ENCODE measurements around the gene ARL11. TPM values are rescaled to one million over a fixed set of nuclear protein-coding genes. Genes with fewer than 3 reads are reported as not detected.
A peak's percentile ranks its signal among the peaks of the same experiment; 100 is the strongest.

Gene ARL11
- total RNA-seq, 2 donors from 2014 or later = 0.22 TPM; not detected in 1

- Mint-ChIP-seq H3K4me1 (peaks cover 6% of the 10 kb centered on the region), H3K27ac (peak overlapping the region; percentile 49), H3K4me3 (no peak overlapping the region), H3K36me3 (ENCODE audit: low read depth) (no peaks in the 10 kb centered on the region), H3K27me3 (no peaks in the 10 kb centered on the region)
- DNase-seq (no peak), ATAC-seq (peak; percentile 68)
- no peaks in the 10 kb centered on the region for H3K9me3 ChIP-seq (ENCODE audit: control insufficient read depth, low read length, poor library complexity, severe bottlenecking)
Measured at GRCh38 chr13:49669735-49670309, 41.5 kb downstream of the ARL11 start.

DNA sequence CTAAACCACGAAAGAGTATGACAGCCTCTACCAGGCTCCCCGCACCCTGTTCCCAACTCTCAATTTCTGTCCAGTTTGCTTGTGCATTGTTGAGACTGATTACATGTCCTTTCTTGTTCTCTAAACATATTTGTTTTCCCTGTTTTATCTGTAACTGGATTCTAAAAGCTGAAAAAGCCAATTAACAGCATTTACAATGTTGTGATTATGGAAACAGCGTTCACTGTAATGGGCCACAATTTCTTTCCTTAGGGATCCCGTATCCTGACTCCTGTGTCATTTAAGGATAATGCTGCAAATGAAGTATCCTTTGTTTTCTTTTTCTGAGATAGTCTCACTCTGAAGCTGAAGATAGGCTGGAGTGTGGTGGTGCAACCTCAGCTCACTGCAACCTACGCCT is 42.5 kb downstream of the ARL11 start:
- H3K4me1 Mint-ChIP-seq = peaks cover 6% of the 10 kb centered on the region
- no peaks in the 10 kb centered on the region for H3K36me3 Mint-ChIP-seq (ENCODE audit: low read depth)
- H3K9me3 ChIP-seq (ENCODE audit: control insufficient read depth, low read length, poor library complexity, severe bottlenecking) = no peaks in the 10 kb centered on the region
- no peaks in the 10 kb centered on the region for H3K27me3 Mint-ChIP-seq
- H3K27ac Mint-ChIP-seq = peak overlapping the region; percentile 32
- ATAC-seq (no peak), DNase-seq (no peak)
- no peak overlapping the region for H3K4me3 Mint-ChIP-seq

DNA sequence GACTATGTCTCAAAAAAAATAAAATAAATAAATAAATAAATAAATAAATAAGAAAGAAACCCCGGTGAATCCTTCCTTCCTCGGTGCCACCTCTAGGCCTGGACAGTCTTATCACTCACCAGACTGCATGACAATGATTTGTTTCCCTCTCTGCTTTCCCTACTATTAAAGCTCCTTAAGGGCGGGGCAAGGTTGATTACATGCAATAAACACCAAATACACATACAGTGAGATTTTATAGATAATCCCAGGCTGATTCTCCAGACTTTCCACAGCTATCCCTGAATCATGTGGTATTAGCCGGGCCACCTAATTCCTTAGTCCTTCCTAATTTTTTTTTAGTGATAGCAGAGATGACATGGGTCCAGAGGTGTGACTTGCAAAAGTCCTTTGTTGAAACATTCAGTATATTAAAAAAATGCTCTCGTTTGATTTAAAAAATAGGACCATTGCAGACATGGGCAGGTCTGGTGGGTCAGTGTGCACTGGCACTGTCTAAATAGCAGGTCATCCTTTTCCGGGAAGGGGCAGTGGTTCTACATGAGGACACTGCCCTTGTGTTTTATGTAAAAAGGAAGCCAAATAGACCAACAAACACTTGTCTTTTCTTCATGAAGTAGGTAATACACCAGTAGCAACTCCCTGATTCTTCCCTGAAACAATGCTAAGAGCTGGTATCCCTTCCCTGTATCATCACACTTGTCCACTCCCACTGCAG is 48.4 kb downstream of the ARL11 start:
- no peak overlapping the region for H3K4me3 Mint-ChIP-seq
- H3K27ac Mint-ChIP-seq = no peak overlapping the region
- H3K27me3 Mint-ChIP-seq = no peaks in the 10 kb centered on the region
- H3K4me1 Mint-ChIP-seq = peaks cover 3% of the 10 kb centered on the region
- no peaks in the 10 kb centered on the region for H3K9me3 ChIP-seq (ENCODE audit: control insufficient read depth, low read length, poor library complexity, severe bottlenecking)
- DNase-seq (no peak), ATAC-seq (no peak)
- H3K36me3 Mint-ChIP-seq (ENCODE audit: low read depth) = no peaks in the 10 kb centered on the region

- Mint-ChIP-seq H3K27ac (no peak overlapping the region), H3K36me3 (ENCODE audit: low read depth) (no peaks in the 10 kb centered on the region), H3K27me3 (no peaks in the 10 kb centered on the region), H3K4me1 (no peaks in the 10 kb centered on the region), H3K4me3 (no peak overlapping the region)
- DNase-seq (no peak), ATAC-seq (no peak)
- no peaks in the 10 kb centered on the region for H3K9me3 ChIP-seq (ENCODE audit: control insufficient read depth, low read length, poor library complexity, severe bottlenecking)
Measured at GRCh38 chr13:49678191-49678914, 50.0 kb downstream of the ARL11 start.

DNA sequence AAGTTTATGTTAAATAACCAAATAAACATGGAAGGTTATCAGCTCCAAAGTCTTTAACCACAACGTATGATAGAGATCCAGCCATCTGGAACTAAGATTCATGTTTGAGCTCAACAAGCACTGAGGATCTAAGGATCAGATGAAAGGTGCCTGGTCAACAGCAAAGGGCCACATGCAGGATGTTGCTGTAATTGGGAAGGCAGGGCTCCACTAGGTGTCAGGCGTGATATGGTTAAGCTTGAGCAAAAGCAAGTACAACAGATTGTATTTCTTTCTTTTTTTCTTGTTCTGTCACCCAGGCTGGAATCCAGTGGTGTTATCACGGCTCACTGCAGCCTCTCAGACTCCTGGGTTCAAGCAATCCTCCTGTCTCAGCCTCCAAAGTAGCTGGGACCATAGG is 50.9 kb downstream of the ARL11 start:
- Mint-ChIP-seq H3K27me3 (no peaks in the 10 kb centered on the region), H3K4me3 (no peak overlapping the region), H3K36me3 (ENCODE audit: low read depth) (no peaks in the 10 kb centered on the region), H3K4me1 (no peaks in the 10 kb centered on the region), H3K27ac (no peak overlapping the region)
- DNase-seq (no peak), ATAC-seq (no peak)
- no peaks in the 10 kb centered on the region for H3K9me3 ChIP-seq (ENCODE audit: control insufficient read depth, low read length, poor library complexity, severe bottlenecking)

DNA sequence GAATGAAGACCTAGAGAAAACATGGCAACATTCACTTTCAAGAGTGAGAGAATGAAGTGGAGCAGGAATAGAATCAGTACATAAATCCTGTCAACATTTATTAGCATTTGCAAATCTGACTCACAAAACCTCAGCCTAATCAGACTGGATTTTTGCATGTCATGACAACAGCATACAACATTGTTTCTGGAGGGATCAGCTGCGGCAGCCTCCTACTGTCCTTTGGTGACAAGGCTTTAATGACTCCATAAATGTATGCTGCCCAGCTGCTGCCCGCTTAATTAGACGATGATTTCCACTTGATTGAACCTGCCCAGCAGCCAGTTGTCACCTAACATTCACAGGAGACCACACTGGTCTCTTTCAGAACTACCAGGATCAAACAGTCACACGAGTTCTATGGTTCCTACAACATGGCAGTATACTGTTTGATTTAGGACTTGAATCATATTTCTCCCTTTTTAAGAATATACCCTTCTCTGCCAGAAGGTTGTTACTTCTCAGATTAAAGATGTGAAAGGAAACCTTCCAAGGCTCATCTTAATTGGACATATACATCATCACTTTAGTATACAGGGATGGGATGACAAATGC is 53.6 kb downstream of the ARL11 start:
- ATAC-seq (no peak), DNase-seq (no peak)
- Mint-ChIP-seq H3K27ac (no peak overlapping the region), H3K27me3 (no peaks in the 10 kb centered on the region), H3K4me1 (peaks cover 11% of the 10 kb centered on the region), H3K4me3 (no peak overlapping the region), H3K36me3 (ENCODE audit: low read depth) (no peaks in the 10 kb centered on the region)
- no peaks in the 10 kb centered on the region for H3K9me3 ChIP-seq (ENCODE audit: control insufficient read depth, low read length, poor library complexity, severe bottlenecking)

Other genes starting within 250 kb of the ARL11 start
- 1 to 10 TPM; 3.4 to 5.9 TPM for gene CAB39L, start 184.4 kb upstream of the ARL11 start, total RNA-seq
- gene SETDB2, start 184.2 kb upstream of the ARL11 start, total RNA-seq = 10 to 100 TPM; 15.9 to 17.9 TPM
- 100 to 1,000 TPM; 104 to 119 TPM for gene PHF11, start 132.6 kb upstream of the ARL11 start, total RNA-seq
- gene RCBTB1, start 42.9 kb upstream of the ARL11 start, total RNA-seq = 10 to 100 TPM; 20.2 to 23.0 TPM
- 10 to 100 TPM; 11.8 to 17.1 TPM for gene EBPL, start 63.0 kb downstream of the ARL11 start, total RNA-seq
- gene KPNA3, start 164.2 kb downstream of the ARL11 start, total RNA-seq = 10 to 100 TPM; 19.1 to 25.1 TPM

Measured in T-helper 17 cell (primary cell).